Bladder microvascular endothelial cell (primary cell): ENCODE measurements around the gene JCHAIN. TPM values are rescaled to one million over a fixed set of nuclear protein-coding genes. Genes with fewer than 3 reads are reported as not detected.

Experiments used
- total RNA-seq: library from RNA; depleted of rRNA; stranded (reverse); fragments of >200 nt; gene quantifications from 2 replicates; pipeline ENCODE4 v1.2.3, GENCODE V29; 2014

JCHAIN gene
- not detected in 2 replicates for total RNA-seq

GRCh38 chr4:70666369-70666768 is at the start of gene JCHAIN:
JCHAIN (minus strand) TSS chr4:70666508; CDS start chr4:70666490, 18 bp downstream.

GRCh38 chr4:70687821-70688794 is 21.8 kb upstream of the JCHAIN start, which contains the start of gene UTP3:
UTP3 (plus strand) TSS chr4:70688532; CDS start chr4:70688678, 146 bp downstream.

GRCh38 chr4:70628444-70628843 is 37.9 kb downstream of the JCHAIN start, which contains the start of gene ENAM:
ENAM (plus strand) TSS chr4:70628744; CDS start chr4:70629501, 757 bp downstream.

Other genes with a start within 250 kb of the JCHAIN start
- gene MUC7, start 194.3 kb downstream of the JCHAIN start, total RNA-seq = not detected in 2 replicates
- gene AMTN, start 147.9 kb downstream of the JCHAIN start, total RNA-seq = not detected in 2 replicates
- gene AMBN, start 74.3 kb downstream of the JCHAIN start, total RNA-seq = not detected in 2 replicates
- not detected in 2 replicates for gene ENAM, start 37.8 kb downstream of the JCHAIN start, total RNA-seq
- 16.7 and 27.6 TPM in 2 replicates for gene UTP3, start 22.0 kb upstream of the JCHAIN start, total RNA-seq
- gene RUFY3, start 55.5 kb upstream of the JCHAIN start, total RNA-seq = 26.2 and 52.1 TPM in 2 replicates
- 54.9 and 83.3 TPM in 2 replicates for gene GRSF1, start 173.4 kb upstream of the JCHAIN start, total RNA-seq
- gene MOB1B, start 235.9 kb upstream of the JCHAIN start, total RNA-seq = 7.1 and 17.2 TPM in 2 replicates